GM12875 (cell line): Measurements from ENCODE around the gene SLC30A7.

Experiments used
- H3K4me3 ChIP-seq: one replicate; pipeline ENCODE4 v1.5.1; 2011; ENCODE audit warnings: low read depth, low read length, control low read depth
- CTCF ChIP-seq: IDR thresholded peaks from 2 replicates; pipeline ENCODE4 v1.5.1; 2011; ENCODE audit warnings: low read depth, mild to moderate bottlenecking, control low read depth, inconsistent platforms, low read length, moderate library complexity, borderline replicate concordance; ENCODE audit not compliant: insufficient read depth

SLC30A7 gene

GRCh38 chr1:100988121-100988520 is 92.2 kb downstream of the SLC30A7 start:
- TF ChIP-seq CTCF, result no peak
- H3K4me3 ChIP-seq, result no peak overlapping the region

- no peak for TF ChIP-seq CTCF
- no peak overlapping the region for H3K4me3 ChIP-seq
These were observed 93.6 kb downstream of the SLC30A7 start for GRCh38 chr1:100989306-100990077.

GRCh38 chr1:100995198-100995988 is 99.5 kb downstream of the SLC30A7 start:
- no peak overlapping the region for H3K4me3 ChIP-seq
- no peak for TF ChIP-seq CTCF

- H3K4me3 ChIP-seq, result no peak overlapping the region
- no peak for TF ChIP-seq CTCF
These were observed 102.5 kb downstream of the SLC30A7 start for GRCh38 chr1:100998426-100998825.

GRCh38 chr1:101000131-101000873 is 104.4 kb downstream of the SLC30A7 start:
- no peak overlapping the region for H3K4me3 ChIP-seq
- TF ChIP-seq CTCF, result no peak

- no peak overlapping the region for H3K4me3 ChIP-seq
- no peak for TF ChIP-seq CTCF
These were observed 106.7 kb downstream of the SLC30A7 start for GRCh38 chr1:101002551-101002950.
